Lower leg skin (tissue), 4 donors: ENCODE measurements around the gene H2AZ1. TPM values are rescaled to one million over a fixed set of nuclear protein-coding genes. Genes with fewer than 3 reads are reported as not detected.

Experiments
- DNase-seq, 2 donors: peaks; one replicate each; pipeline ENCODE4 v3.0.0-alpha.2; 2019; ENCODE audit warnings: low spot score in 2 of 2
- H3K4me3 ChIP-seq: fragments of 200-600 bp; sonication (generic); 2 replicates; pipeline ENCODE4 v1.5.1; 2017; ENCODE audit warnings: mild to moderate bottlenecking, low read depth; ENCODE audit not compliant: poor library complexity, severe bottlenecking
- CTCF ChIP-seq, 3 donors: fragments of 450-650 bp; IDR thresholded peaks; one replicate each; pipeline ENCODE4 v1.5.1; 2016; ENCODE audit warnings: antibody characterized with exemption in 3 of 3, mild to moderate bottlenecking in 3 of 3, moderate library complexity in 2 of 3
- POLR2A ChIP-seq, 2 donors: fragments of 450-650 bp; IDR thresholded peaks; one replicate each; pipeline ENCODE4 v1.6.1; 2016 to 2017; ENCODE audit warnings: antibody characterized with exemption in 2 of 2, mild to moderate bottlenecking in 1 of 2, moderate library complexity in 1 of 2
- WGBS, 2 donors: methylation state at CpG; one replicate each; pipeline ENCODE4 v1.1.5; 2018; 5-methylcytosine and 5-hydroxymethylcytosine counted together
- intact Hi-C: fragments of 100-400 bp; cut with DNase I; formaldehyde crosslinking; loops from one replicate; pipeline ENCODE4 v1.15.0; 2023; ENCODE audit warnings: low total_unique reads
- total RNA-seq, 4 donors: library from RNA; depleted of rRNA; stranded (reverse); fragments of >200 nt; gene quantifications; one replicate each; pipeline ENCODE4 v1.1.0, GENCODE V29; 2016

The H2AZ1 gene
- total RNA-seq, result 100 to 1,000 TPM; 115 to 243 (median 130) TPM

DNA sequence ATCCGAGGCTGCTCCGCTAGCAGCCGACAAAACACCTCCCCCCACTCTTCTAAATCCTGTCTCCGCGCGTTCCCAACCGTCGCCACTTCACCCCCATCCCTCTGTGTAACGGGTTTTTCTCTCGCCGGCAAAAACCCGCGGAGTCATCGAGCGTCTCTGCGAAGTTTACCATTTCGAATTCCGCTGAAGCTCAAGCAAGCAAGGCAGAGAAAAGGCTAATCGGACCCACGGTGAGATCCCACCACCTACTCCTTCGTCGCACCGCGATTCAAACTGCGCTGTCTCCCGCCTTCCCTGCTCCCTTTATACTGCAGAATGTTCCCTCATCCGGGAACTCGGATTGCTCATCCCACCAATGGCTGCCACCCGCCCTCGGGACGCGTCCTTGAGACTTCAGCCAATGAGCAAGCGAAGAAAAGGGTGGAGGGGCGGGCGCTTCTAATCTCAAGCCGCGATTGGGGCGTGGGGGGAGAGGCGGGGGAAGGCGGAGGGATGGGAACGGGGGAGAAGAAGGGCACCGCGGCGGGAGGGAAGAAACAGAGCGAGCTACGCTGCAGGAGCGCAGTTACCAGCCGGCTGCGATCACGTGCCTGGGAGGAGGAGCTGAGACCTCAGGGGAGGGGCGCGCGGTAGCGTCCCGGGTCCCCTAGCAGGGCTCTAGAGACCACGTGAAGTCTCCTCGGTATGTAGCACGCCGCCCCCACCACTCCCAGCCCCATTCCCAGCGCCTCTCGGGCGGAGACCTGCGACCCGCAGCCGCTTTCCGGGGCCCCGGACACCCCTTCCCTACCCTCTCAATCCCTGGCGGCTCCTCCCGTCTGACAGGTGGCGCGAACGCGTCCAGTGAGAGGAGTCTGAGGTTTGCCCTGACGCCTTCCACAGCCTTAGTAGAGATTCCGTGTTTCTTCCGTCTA, at the start of gene H2AZ1:
H2AZ1 (minus strand) TSS at position 277 of the 914 bp plus-strand sequence; CDS start at position 172, 105 bp downstream.
- peak; percentile 99 to 100 for DNase-seq
- intact Hi-C loops, result loop anchor here (5.0 to 10.0 kb wide), 2 partner anchors 55 to 388 kb away; partner anchors contain the start of genes LAMTOR3 and TRMT10A
- H3K4me3 ChIP-seq, result peak within 1 kb of the TSS; percentile 70
- TF ChIP-seq CTCF (IDR thresholded peaks at IDR 0.05), result no peak
- TF ChIP-seq POLR2A (IDR thresholded peaks at IDR 0.05), result peak in 1 of 2 donors; percentile 89
- WGBS, 2 donors, result 0 to 1% methylated on average over 74 to 76 of the region's 76 CpGs

- no peak for TF ChIP-seq POLR2A (IDR thresholded peaks at IDR 0.05)
- no peak for TF ChIP-seq CTCF (IDR thresholded peaks at IDR 0.05)
- intact Hi-C loops, result no loop called here
- no peak overlapping the region for H3K4me3 ChIP-seq
- DNase-seq, result no peak
- WGBS, 2 donors, result 32 to 38% methylated on average over 2 of the region's 2 CpGs
Measured at GRCh38 chr4:99998062-99998867, 48.2 kb upstream of the H2AZ1 start.

- WGBS, 2 donors, result 46 to 47% methylated on average over 3 of the region's 3 CpGs
- intact Hi-C loops, result no loop called here
- no peak for TF ChIP-seq POLR2A (IDR thresholded peaks at IDR 0.05)
- no peak for TF ChIP-seq CTCF (IDR thresholded peaks at IDR 0.05)
- DNase-seq, result no peak
- no peak overlapping the region for H3K4me3 ChIP-seq
Measured at GRCh38 chr4:99991741-99992140, 41.7 kb upstream of the H2AZ1 start.

DNA sequence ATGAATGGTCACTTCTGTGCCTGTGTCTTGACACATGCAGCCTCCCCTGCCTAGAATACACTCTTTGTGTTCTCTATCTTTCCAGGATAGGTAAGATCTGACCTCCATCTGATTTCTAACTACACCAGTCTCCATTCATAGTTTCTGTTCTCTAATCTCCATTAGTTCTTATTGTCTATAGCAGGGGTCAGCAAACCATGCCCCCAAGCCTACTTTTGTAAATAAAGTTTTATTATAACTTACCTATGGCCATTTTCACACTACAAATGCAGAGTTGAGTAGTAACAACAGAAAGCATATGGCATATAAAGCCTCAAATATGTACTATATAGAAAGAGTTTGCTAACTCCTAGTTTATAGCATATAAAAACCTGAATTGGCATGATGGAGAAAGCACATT, 37.6 kb upstream of the H2AZ1 start:
- H3K4me3 ChIP-seq, result no peak overlapping the region
- DNase-seq, result no peak
- TF ChIP-seq CTCF (IDR thresholded peaks at IDR 0.05) (no peak), POLR2A (IDR thresholded peaks at IDR 0.05) (no peak)
- intact Hi-C loops, result no loop called here

DNA sequence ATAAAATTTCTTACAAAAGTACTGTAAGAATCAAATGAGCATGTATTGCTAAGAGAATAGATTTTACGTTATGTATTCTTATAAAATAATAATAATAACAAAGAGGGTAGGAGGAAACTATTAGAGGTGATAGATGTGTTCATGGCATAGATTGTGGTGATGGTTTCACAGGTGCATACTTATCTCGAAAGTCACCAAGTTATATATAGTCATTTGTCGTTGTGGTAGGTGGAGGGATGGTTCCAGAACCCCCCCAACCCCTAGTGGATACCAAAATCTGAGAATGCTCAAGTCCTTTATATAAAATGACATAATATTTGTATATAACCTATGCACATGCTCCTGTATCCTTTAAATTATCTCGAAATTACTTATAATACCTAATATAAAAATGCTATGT, 36.7 kb upstream of the H2AZ1 start:
- WGBS, 2 donors, result 88 to 91% methylated on average over 4 of the region's 4 CpGs
- no peak for TF ChIP-seq CTCF (IDR thresholded peaks at IDR 0.05)
- no peak for TF ChIP-seq POLR2A (IDR thresholded peaks at IDR 0.05)

More for the DNA sequence above, 36.7 kb upstream of the H2AZ1 start:
- intact Hi-C loops, result no loop called here
- no peak for DNase-seq
- no peak overlapping the region for H3K4me3 ChIP-seq
